ENCODE results near the gene ELAC1.

DNA sequence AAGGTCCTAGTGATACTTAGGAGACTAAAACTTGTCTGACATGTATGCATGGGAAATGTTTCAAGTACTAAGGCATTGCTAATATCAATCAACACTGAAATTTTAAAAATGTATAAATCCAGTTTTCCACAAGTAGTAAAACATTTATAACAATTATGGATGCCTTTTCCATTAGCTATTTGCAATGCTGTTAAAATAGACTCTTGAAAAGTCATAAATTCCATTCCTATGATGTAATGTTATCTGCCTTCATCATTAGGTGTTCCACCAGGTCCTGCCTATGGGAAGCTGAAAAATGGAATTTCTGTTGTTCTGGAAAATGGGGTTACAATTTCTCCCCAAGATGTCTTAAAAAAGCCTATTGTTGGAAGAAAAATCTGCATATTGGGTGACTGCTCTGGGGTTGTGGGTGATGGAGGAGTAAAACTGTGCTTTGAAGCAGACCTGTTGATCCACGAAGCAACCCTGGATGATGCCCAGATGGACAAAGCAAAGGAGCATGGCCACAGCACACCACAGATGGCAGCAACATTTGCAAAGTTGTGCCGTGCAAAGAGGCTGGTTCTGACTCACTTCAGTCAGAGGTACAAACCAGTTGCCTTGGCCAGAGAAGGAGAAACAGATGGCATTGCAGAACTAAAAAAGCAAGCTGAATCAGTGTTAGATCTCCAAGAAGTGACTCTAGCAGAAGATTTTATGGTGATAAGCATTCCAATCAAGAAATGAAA, 18.7 kb downstream of the ELAC1 start:
- TF ChIP-seq CTCF (IDR thresholded peaks at IDR 0.05) (no peak), POLR2A (IDR thresholded peaks at IDR 0.05) (no peak)

Data from heart left ventricle (tissue), 13 donors.